Progenitor cell of endocrine pancreas (in vitro differentiated cells): Measurements from ENCODE around the gene SLC22A2. TPM values are rescaled to one million over a fixed set of nuclear protein-coding genes. Genes with fewer than 3 reads are reported as not detected.

Source experiments
- DNase-seq: peaks from one replicate; pipeline ENCODE4 v3.0.0; 2021; ENCODE audit warnings: low spot score; ENCODE audit not compliant: unreplicated experiment
- H3K27ac Mint-ChIP-seq: 2 replicates; pipeline ENCODE4 v1.8.0; 2021; ENCODE audit warnings: mild to moderate bottlenecking, moderate library complexity, mixed read lengths
- H3K27me3 Mint-ChIP-seq: 2 replicates; pipeline ENCODE4 v1.8.0; 2021; ENCODE audit warnings: mixed read lengths
- H3K36me3 Mint-ChIP-seq: 2 replicates; pipeline ENCODE4 v1.8.0; 2022; ENCODE audit warnings: mixed read lengths; ENCODE audit not compliant: insufficient read depth
- H3K4me1 Mint-ChIP-seq: 2 replicates; pipeline ENCODE4 v1.8.0; 2021; ENCODE audit warnings: low read depth, mixed read lengths
- H3K4me3 Mint-ChIP-seq: 2 replicates; pipeline ENCODE4 v1.8.0; 2021; ENCODE audit warnings: low read depth, mild to moderate bottlenecking, moderate library complexity, mixed read lengths
- H3K9me3 Mint-ChIP-seq: 2 replicates; pipeline ENCODE4 v1.8.0; 2021; ENCODE audit warnings: low read depth, mixed read lengths
- CTCF ChIP-seq: fragments of 200-600 bp; sonication (generic); IDR thresholded peaks from one replicate; pipeline ENCODE4 v1.5.0; 2021; ENCODE audit warnings: antibody characterized with exemption, mild to moderate bottlenecking; ENCODE audit not compliant: unreplicated experiment
- total RNA-seq: library from RNA; stranded (reverse); gene quantifications from 2 replicates; pipeline ENCODE4 v1.2.1, GENCODE V29; 2021

Gene SLC22A2
- total RNA-seq, 1 donor from 2014 or later: not detected

- Mint-ChIP-seq H3K27me3 (peaks cover 4% of the 10 kb centered on the region), H3K9me3 (no peaks in the 10 kb centered on the region), H3K36me3 (no peaks in the 10 kb centered on the region), H3K27ac (peak overlapping the region; percentile 23), H3K4me3 (no peak overlapping the region), H3K4me1 (peaks cover 44% of the 10 kb centered on the region)
- TF ChIP-seq CTCF: no peak
- DNase-seq: no peak
Measured at GRCh38 chr6:160259598-160259997, 977 bp upstream of the SLC22A2 start.

- H3K36me3 Mint-ChIP-seq: no peaks in the 10 kb centered on the region
- no peaks in the 10 kb centered on the region for H3K9me3 Mint-ChIP-seq
- H3K27me3 Mint-ChIP-seq: peaks cover 4% of the 10 kb centered on the region
- no peak overlapping the region for H3K27ac Mint-ChIP-seq
- no peak for DNase-seq
- H3K4me1 Mint-ChIP-seq: peaks cover 46% of the 10 kb centered on the region
- H3K4me3 Mint-ChIP-seq: no peak overlapping the region
- no peak for TF ChIP-seq CTCF
Measured at GRCh38 chr6:160259143-160259425, 463 bp upstream of the SLC22A2 start.

- no peak overlapping the region for H3K27ac Mint-ChIP-seq
- no peak overlapping the region for H3K4me3 Mint-ChIP-seq
- peaks cover 44% of the 10 kb centered on the region for H3K4me1 Mint-ChIP-seq
- no peaks in the 10 kb centered on the region for H3K36me3 Mint-ChIP-seq
- no peak for TF ChIP-seq CTCF
- H3K9me3 Mint-ChIP-seq: no peaks in the 10 kb centered on the region
- no peaks in the 10 kb centered on the region for H3K27me3 Mint-ChIP-seq
- no peak for DNase-seq
Measured at GRCh38 chr6:160256445-160256844, 2.2 kb downstream of the SLC22A2 start.

GRCh38 chr6:160254467-160255312 is 3.9 kb downstream of the SLC22A2 start:
- no peaks in the 10 kb centered on the region for H3K27me3 Mint-ChIP-seq
- H3K4me3 Mint-ChIP-seq: peak overlapping the region; percentile 22
- H3K9me3 Mint-ChIP-seq: no peaks in the 10 kb centered on the region
- peak; percentile 22 for TF ChIP-seq CTCF
- peak; percentile 37 for DNase-seq
- no peaks in the 10 kb centered on the region for H3K36me3 Mint-ChIP-seq
- peak overlapping the region; percentile 92 for H3K27ac Mint-ChIP-seq
- H3K4me1 Mint-ChIP-seq: peaks cover 39% of the 10 kb centered on the region

GRCh38 chr6:160253714-160254113 is 4.9 kb downstream of the SLC22A2 start:
- no peaks in the 10 kb centered on the region for H3K27me3 Mint-ChIP-seq
- H3K4me1 Mint-ChIP-seq: peaks cover 34% of the 10 kb centered on the region

More at GRCh38 chr6:160253714-160254113, 4.9 kb downstream of the SLC22A2 start:
- H3K9me3 Mint-ChIP-seq: no peaks in the 10 kb centered on the region
- no peaks in the 10 kb centered on the region for H3K36me3 Mint-ChIP-seq
- H3K27ac Mint-ChIP-seq: no peak overlapping the region
- no peak for DNase-seq
- no peak overlapping the region for H3K4me3 Mint-ChIP-seq
- TF ChIP-seq CTCF: no peak
